ENCODE measurements around the gene ZNF575. TPM values are rescaled to one million over a fixed set of nuclear protein-coding genes. Genes with fewer than 3 reads are reported as not detected.

The ZNF575 gene
- polyA plus RNA-seq, 6 donors from 2014 or later: 0.39 to 2.2 (median 1.6) TPM

GRCh38 chr19:43554317-43554895 lies 21.4 kb downstream of the ZNF575 start:
- no peak for ATAC-seq (ENCODE audit: low read depth in 2 of 2)
- Mint-ChIP-seq H3K4me1 (peaks cover 9 to 24% (median 17%) of the 10 kb centered on the region in 3 donors), H3K27ac (peak overlapping the region in 2 of 6 donors; percentile 65 to 76), H3K4me3 (peak overlapping the region in 1 of 8 donors; percentile 44), H3K27me3 (no peaks in the 10 kb centered on the region), H3K9me3 (no peaks in the 10 kb centered on the region), H3K36me3 (peaks cover 10 to 22% of the 10 kb centered on the region in 2 donors)
- DNase-seq: no peak

GRCh38 chr19:43555185-43555770 lies 22.3 kb downstream of the ZNF575 start:
- Mint-ChIP-seq H3K4me3 (no peak overlapping the region), H3K27me3 (no peaks in the 10 kb centered on the region), H3K4me1 (peaks cover 18 to 27% (median 22%) of the 10 kb centered on the region in 3 donors), H3K36me3 (peaks cover 10 to 17% of the 10 kb centered on the region in 2 donors), H3K27ac (peak overlapping the region in 4 of 6 donors; percentile 29 to 84 (median 68)), H3K9me3 (no peaks in the 10 kb centered on the region)
- peak; percentile 74 for DNase-seq
- ATAC-seq (ENCODE audit: low read depth in 2 of 2): peak; percentile 82 to 98

GRCh38 chr19:43560687-43561086 lies 27.7 kb downstream of the ZNF575 start:
- peak overlapping the region; percentile 15 to 96 (median 94) for H3K27ac Mint-ChIP-seq
- H3K9me3 Mint-ChIP-seq: peaks cover 0 to 4% (median 0%) of the 10 kb centered on the region in 7 donors
- peaks cover 49 to 64% (median 56%) of the 10 kb centered on the region in 3 donors for H3K4me1 Mint-ChIP-seq
- DNase-seq: no peak
- ATAC-seq (ENCODE audit: low read depth in 2 of 2): no peak
- peak overlapping the region in 4 of 8 donors; percentile 47 to 89 (median 75) for H3K4me3 Mint-ChIP-seq
- no peaks in the 10 kb centered on the region for H3K36me3 Mint-ChIP-seq
- H3K27me3 Mint-ChIP-seq: no peaks in the 10 kb centered on the region

GRCh38 chr19:43561139-43561970 lies 28.4 kb downstream of the ZNF575 start:
- H3K4me1 Mint-ChIP-seq: peaks cover 49 to 68% (median 56%) of the 10 kb centered on the region in 3 donors
- peaks cover 0 to 4% (median 0%) of the 10 kb centered on the region in 7 donors for H3K9me3 Mint-ChIP-seq
- peak overlapping the region in 7 of 8 donors; percentile 72 to 89 (median 81) for H3K4me3 Mint-ChIP-seq
- DNase-seq: no peak
- H3K36me3 Mint-ChIP-seq: no peaks in the 10 kb centered on the region
- H3K27me3 Mint-ChIP-seq: no peaks in the 10 kb centered on the region
- H3K27ac Mint-ChIP-seq: peak overlapping the region; percentile 93 to 99 (median 96)
- ATAC-seq (ENCODE audit: low read depth in 2 of 2): no peak

- ATAC-seq (ENCODE audit: low read depth in 2 of 2) (peak in 1 of 2 donors; percentile 4), DNase-seq (no peak)
- Mint-ChIP-seq H3K27me3 (no peaks in the 10 kb centered on the region), H3K4me1 (peaks cover 49 to 73% (median 56%) of the 10 kb centered on the region in 3 donors), H3K9me3 (peaks cover 0 to 4% (median 0%) of the 10 kb centered on the region in 7 donors), H3K4me3 (peak overlapping the region; percentile 53 to 89 (median 79)), H3K36me3 (peaks cover 0 to 3% of the 10 kb centered on the region in 2 donors), H3K27ac (peak overlapping the region; percentile 93 to 99 (median 96))
These were observed 29.3 kb downstream of the ZNF575 start for GRCh38 chr19:43562226-43562697.

- peak overlapping the region; percentile 93 to 99 (median 96) for H3K27ac Mint-ChIP-seq
- ATAC-seq (ENCODE audit: low read depth in 2 of 2) (peak; percentile 89 to 90), DNase-seq (peak; percentile 89)
- peaks cover 0 to 4% (median 0%) of the 10 kb centered on the region in 7 donors for H3K9me3 Mint-ChIP-seq
- peaks cover 49 to 75% (median 56%) of the 10 kb centered on the region in 3 donors for H3K4me1 Mint-ChIP-seq
- no peaks in the 10 kb centered on the region for H3K27me3 Mint-ChIP-seq
- H3K4me3 Mint-ChIP-seq: peak overlapping the region; percentile 53 to 89 (median 79)
- peaks cover 0 to 3% of the 10 kb centered on the region in 2 donors for H3K36me3 Mint-ChIP-seq
These were observed 29.8 kb downstream of the ZNF575 start for GRCh38 chr19:43562698-43563241.

GRCh38 chr19:43563816-43564457 lies 30.9 kb downstream of the ZNF575 start:
- Mint-ChIP-seq H3K4me1 (peaks cover 49 to 75% (median 61%) of the 10 kb centered on the region in 3 donors), H3K36me3 (peaks cover 0 to 3% of the 10 kb centered on the region in 2 donors), H3K27ac (peak overlapping the region; percentile 93 to 99 (median 96)), H3K4me3 (peak overlapping the region in 4 of 8 donors; percentile 35 to 75 (median 44)), H3K27me3 (no peaks in the 10 kb centered on the region), H3K9me3 (peaks cover 0 to 4% (median 0%) of the 10 kb centered on the region in 7 donors)
- DNase-seq (no peak), ATAC-seq (ENCODE audit: low read depth in 2 of 2) (no peak)

- DNase-seq (no peak), ATAC-seq (ENCODE audit: low read depth in 2 of 2) (no peak)
- peaks cover 48 to 78% (median 69%) of the 10 kb centered on the region in 3 donors for H3K4me1 Mint-ChIP-seq
These were observed 31.8 kb downstream of the ZNF575 start for GRCh38 chr19:43564800-43565199.

GRCh38 chr19:43569657-43570056 lies 36.7 kb downstream of the ZNF575 start:
- Mint-ChIP-seq H3K4me3 (peak overlapping the region in 2 of 8 donors; percentile 11 to 77), H3K27me3 (no peaks in the 10 kb centered on the region), H3K9me3 (no peaks in the 10 kb centered on the region), H3K36me3 (peaks cover 3 to 8% of the 10 kb centered on the region in 2 donors), H3K4me1 (peaks cover 30 to 68% (median 47%) of the 10 kb centered on the region in 3 donors), H3K27ac (peak overlapping the region in 3 of 6 donors; percentile 35 to 66 (median 63))
- DNase-seq: no peak
- ATAC-seq (ENCODE audit: low read depth in 2 of 2): no peak

More at GRCh38 chr19:43564800-43565199, 31.8 kb downstream of the ZNF575 start:
- Mint-ChIP-seq H3K9me3 (peaks cover 0 to 4% (median 0%) of the 10 kb centered on the region in 7 donors), H3K4me3 (peak overlapping the region in 6 of 8 donors; percentile 30 to 71 (median 52)), H3K27me3 (no peaks in the 10 kb centered on the region), H3K27ac (peak overlapping the region; percentile 93 to 99 (median 96)), H3K36me3 (peaks cover 0 to 3% of the 10 kb centered on the region in 2 donors)

- H3K4me1 Mint-ChIP-seq: peaks cover 29 to 68% (median 47%) of the 10 kb centered on the region in 3 donors
- peak overlapping the region in 1 of 8 donors; percentile 77 for H3K4me3 Mint-ChIP-seq
- ATAC-seq (ENCODE audit: low read depth in 2 of 2) (peak in 1 of 2 donors; percentile 43), DNase-seq (no peak)
- H3K27ac Mint-ChIP-seq: peak overlapping the region in 4 of 6 donors; percentile 11 to 88 (median 53)
- no peaks in the 10 kb centered on the region for H3K9me3 Mint-ChIP-seq
- H3K36me3 Mint-ChIP-seq: peaks cover 3 to 8% of the 10 kb centered on the region in 2 donors
- H3K27me3 Mint-ChIP-seq: no peaks in the 10 kb centered on the region
These were observed 37.3 kb downstream of the ZNF575 start for GRCh38 chr19:43570174-43570791.

- ATAC-seq (ENCODE audit: low read depth in 2 of 2) (no peak), DNase-seq (no peak)
- no peaks in the 10 kb centered on the region for H3K9me3 Mint-ChIP-seq
- H3K4me3 Mint-ChIP-seq: peak overlapping the region in 2 of 8 donors; percentile 6 to 55
- H3K27me3 Mint-ChIP-seq: no peaks in the 10 kb centered on the region
- H3K27ac Mint-ChIP-seq: peak overlapping the region in 5 of 6 donors; percentile 39 to 83 (median 80)
- peaks cover 38 to 64% (median 53%) of the 10 kb centered on the region in 3 donors for H3K4me1 Mint-ChIP-seq
- peaks cover 0 to 8% of the 10 kb centered on the region in 2 donors for H3K36me3 Mint-ChIP-seq
These were observed 39.2 kb downstream of the ZNF575 start for GRCh38 chr19:43572171-43572588.

All from naive B cell (primary cell).